Measurements from ENCODE around the gene CYSRT1. TPM values are rescaled to one million over a fixed set of nuclear protein-coding genes. Genes with fewer than 3 reads are reported as not detected.

The CYSRT1 gene
- total and polyA plus RNA-seq, 2 donors (not counting 3 experiments of a cell fraction or from before 2014, with no cell fraction given): 0.44 to 1.1 TPM

- peaks cover 2 to 26% of the 10 kb centered on the region in 2 experiments for H3K36me3 ChIP-seq (ENCODE audit: control insufficient read depth in 2 of 2, extremely low read depth in 1 of 2, insufficient read depth in 2 of 2, low read length in 2 of 2)
- intact Hi-C loops (cut with micrococcal nuclease): no loop called here
- POLR2A ChIA-PET: no interaction called here
- H4K20me1 ChIP-seq (replicated peaks; ENCODE audit: control insufficient read depth, extremely low read depth, insufficient read depth, low read length): no peaks in the 10 kb centered on the region
- DNase-seq (ENCODE audit: low read depth, low spot score) (no peak), FAIRE-seq (no peak)
- BruUV-seq (replicated peaks): no TSS peak
- no peaks in the 10 kb centered on the region for H3K27me3 ChIP-seq (ENCODE audit: control insufficient read depth in 2 of 2, insufficient read depth in 2 of 2, low read length in 2 of 2)
- no peak overlapping the region for H3K27ac ChIP-seq (ENCODE audit: insufficient read depth, low read depth, low read length)
- peaks cover 9% of the 10 kb centered on the region for H3K4me1 ChIP-seq (ENCODE audit: control insufficient read depth, extremely low read depth, insufficient read depth, low read length)
- no peaks in the 10 kb centered on the region for H3K9me3 ChIP-seq (replicated peaks; ENCODE audit: control insufficient read depth, insufficient read depth, low read length)
- dilution Hi-C loops (cut with MboI; ENCODE audit: extremely low pct_ligation_motif_present, low sequenced_read_pairs): no loop called here
- no peak overlapping the region for H3K9ac ChIP-seq (replicated peaks; ENCODE audit: extremely low read depth, insufficient read depth, low read length)
- H3K79me2 ChIP-seq (ENCODE audit: control insufficient read depth, insufficient read depth, low read length): no peaks in the 10 kb centered on the region
- no peak overlapping the region for H2AFZ ChIP-seq (ENCODE audit: low read depth, low read length)
- H3K4me3 ChIP-seq (replicated peaks in 1 of 3; ENCODE audit: insufficient read depth in 1 of 3, low read depth in 1 of 3, low read length in 3 of 3): no peak overlapping the region
- no peaks in the 10 kb centered on the region for H3K9me1 ChIP-seq (replicated peaks; ENCODE audit: control insufficient read depth, extremely low read depth, insufficient read depth, low read length)
- TF ChIP-seq MYC (IDR thresholded peaks at IDR 0.05; ENCODE audit: low read depth, low read length) (no peak), GATA2 (IDR thresholded peaks at IDR 0.05; ENCODE audit: insufficient read depth, insufficient read length, low read depth, low read length) (no peak), CTCF (IDR thresholded peaks at IDR 0.05; ENCODE audit: extremely low read depth in 1 of 2, insufficient read depth in 1 of 2, low read depth in 1 of 2, low read length in 2 of 2) (no peak), FOS (IDR thresholded peaks at IDR 0.05; ENCODE audit: borderline replicate concordance, insufficient read depth, low read length) (no peak), POLR2A (IDR thresholded peaks at IDR 0.05; ENCODE audit: low read depth, low read length) (no peak), MAX (IDR thresholded peaks at IDR 0.05; ENCODE audit: insufficient read depth, insufficient read length) (no peak), POLR2AphosphoS5 (IDR thresholded peaks at IDR 0.05; ENCODE audit: insufficient read depth, low read depth, low read length) (no peak), JUN (IDR thresholded peaks at IDR 0.05; ENCODE audit: borderline replicate concordance, insufficient read depth, insufficient read length, low read depth) (no peak), EZH2 (IDR thresholded peaks at IDR 0.05; ENCODE audit: borderline replicate concordance, low read depth, low read length, severe bottlenecking) (no peak)
- CTCF ChIA-PET: interaction anchor here (1.8 to 3.1 kb wide), 2 partner anchors 27 to 140 kb away, joined by 4 to 23 read pairs; no protein-coding TSS in a partner anchor
- H3K4me2 ChIP-seq (ENCODE audit: insufficient read depth, low read length): no peak overlapping the region
Observed at GRCh38 chr9:137263506-137263905, 38.5 kb downstream of the CYSRT1 start.
